ENCODE measurements around the gene RNF215. TPM values are rescaled to one million over a fixed set of nuclear protein-coding genes. Genes with fewer than 3 reads are reported as not detected.
A peak's percentile ranks its signal among the peaks of the same experiment; 100 is the strongest.
"Not testable (repeated sequence)": the region's sequence is repeated elsewhere in the genome, so short reads cannot be mapped to it uniquely, and the experiment has no call there.

RNF215 gene
- total RNA-seq, 1 experiment from 2014 or later = 14.2 TPM

GRCh38 chr22:30423301-30423958, 36.2 kb upstream of the RNF215 start:
- in situ Hi-C loops (cut with HindIII; ENCODE audit: low pct_unique_long_range_greater_than_20kb, low sequenced_read_pairs) = loop anchor here (10.0 kb wide), 1 partner anchor 99 kb away; the partner anchor contains the start of gene TBC1D10A
- DNase-seq (ENCODE audit: low read depth, low spot score) = peak; percentile 18

- in situ Hi-C loops (cut with HindIII; ENCODE audit: low pct_unique_long_range_greater_than_20kb, low sequenced_read_pairs) = loop anchor here (10.0 kb wide), 1 partner anchor 98 kb away; the partner anchor contains the start of gene TBC1D10A
- peak; percentile 18 for DNase-seq (ENCODE audit: low read depth, low spot score)
Observed at GRCh38 chr22:30422481-30423300, 35.5 kb upstream of the RNF215 start.

GRCh38 chr22:30421695-30422480, 34.7 kb upstream of the RNF215 start:
- no peak for DNase-seq (ENCODE audit: low read depth, low spot score)
- in situ Hi-C loops (cut with HindIII; ENCODE audit: low pct_unique_long_range_greater_than_20kb, low sequenced_read_pairs) = loop anchor here (10.0 kb wide), 1 partner anchor 97 kb away; the partner anchor contains the start of gene TBC1D10A

GRCh38 chr22:30420347-30421125, 33.3 kb upstream of the RNF215 start:
- DNase-seq (ENCODE audit: low read depth, low spot score) = no peak
- in situ Hi-C loops (cut with HindIII; ENCODE audit: low pct_unique_long_range_greater_than_20kb, low sequenced_read_pairs) = loop anchor here (10.0 kb wide), 1 partner anchor 96 kb away; the partner anchor contains the start of gene TBC1D10A

GRCh38 chr22:30416837-30417236, 29.6 kb upstream of the RNF215 start:
- DNase-seq (ENCODE audit: low read depth, low spot score) = no peak
- in situ Hi-C loops (cut with HindIII; ENCODE audit: low pct_unique_long_range_greater_than_20kb, low sequenced_read_pairs) = no loop called here

GRCh38 chr22:30416403-30416802, 29.2 kb upstream of the RNF215 start:
- DNase-seq (ENCODE audit: low read depth, low spot score) = no peak
- in situ Hi-C loops (cut with HindIII; ENCODE audit: low pct_unique_long_range_greater_than_20kb, low sequenced_read_pairs) = no loop called here

GRCh38 chr22:30414525-30415047, 27.4 kb upstream of the RNF215 start:
- no peak for DNase-seq (ENCODE audit: low read depth, low spot score)
- in situ Hi-C loops (cut with HindIII; ENCODE audit: low pct_unique_long_range_greater_than_20kb, low sequenced_read_pairs) = no loop called here

- in situ Hi-C loops (cut with HindIII; ENCODE audit: low pct_unique_long_range_greater_than_20kb, low sequenced_read_pairs) = no loop called here
Observed at GRCh38 chr22:30413745-30414524, 26.7 kb upstream of the RNF215 start.

GRCh38 chr22:30413001-30413400, 25.8 kb upstream of the RNF215 start:
- DNase-seq (ENCODE audit: low read depth, low spot score) = no peak
- in situ Hi-C loops (cut with HindIII; ENCODE audit: low pct_unique_long_range_greater_than_20kb, low sequenced_read_pairs) = no loop called here

More at GRCh38 chr22:30413745-30414524, 26.7 kb upstream of the RNF215 start:
- DNase-seq (ENCODE audit: low read depth, low spot score) = no peak

- in situ Hi-C loops (cut with HindIII; ENCODE audit: low pct_unique_long_range_greater_than_20kb, low sequenced_read_pairs) = no loop called here
- no peak for DNase-seq (ENCODE audit: low read depth, low spot score)
Observed at GRCh38 chr22:30411780-30412179, 24.6 kb upstream of the RNF215 start.

- in situ Hi-C loops (cut with HindIII; ENCODE audit: low pct_unique_long_range_greater_than_20kb, low sequenced_read_pairs) = no loop called here
- no peak for DNase-seq (ENCODE audit: low read depth, low spot score)
Observed at GRCh38 chr22:30408388-30409102, 21.3 kb upstream of the RNF215 start.

- no peak for DNase-seq (ENCODE audit: low read depth, low spot score)
- in situ Hi-C loops (cut with HindIII; ENCODE audit: low pct_unique_long_range_greater_than_20kb, low sequenced_read_pairs) = no loop called here
Observed at GRCh38 chr22:30406400-30406799, 19.2 kb upstream of the RNF215 start.

GRCh38 chr22:30405731-30406130, 18.5 kb upstream of the RNF215 start:
- DNase-seq (ENCODE audit: low read depth, low spot score) = no peak
- in situ Hi-C loops (cut with HindIII; ENCODE audit: low pct_unique_long_range_greater_than_20kb, low sequenced_read_pairs) = no loop called here

- in situ Hi-C loops (cut with HindIII; ENCODE audit: low pct_unique_long_range_greater_than_20kb, low sequenced_read_pairs) = no loop called here
- DNase-seq (ENCODE audit: low read depth, low spot score) = no peak
Observed at GRCh38 chr22:30404307-30404706, 17.1 kb upstream of the RNF215 start.

- in situ Hi-C loops (cut with HindIII; ENCODE audit: low pct_unique_long_range_greater_than_20kb, low sequenced_read_pairs); DNase-seq (ENCODE audit: low read depth, low spot score): not testable (repeated sequence)
Observed at GRCh38 chr22:30402766-30403104, 15.5 kb upstream of the RNF215 start.
